ENCODE data around the gene RASA3.
"Not testable (repeated sequence)": the region's sequence is repeated elsewhere in the genome, so short reads cannot be mapped to it uniquely, and the experiment has no call there.

RASA3 gene

GRCh38 chr13:114112231-114112825 lies 20.1 kb downstream of the RASA3 start:
- peak; percentile 39 for DNase-seq (ENCODE audit: low read depth, low spot score)
- in situ Hi-C loops (cut with HindIII; ENCODE audit: low sequenced_read_pairs): no loop called here

GRCh38 chr13:114111577-114111976 lies 20.8 kb downstream of the RASA3 start:
- TF ChIP-seq CTCF (IDR thresholded peaks at IDR 0.05; ENCODE audit: low read depth, low read length): no peak
- no peak overlapping the region for H3K4me3 ChIP-seq (ENCODE audit: low read depth, low read length)
- DNase-seq (ENCODE audit: low read depth, low spot score): peak; percentile 42
- in situ Hi-C loops (cut with HindIII; ENCODE audit: low sequenced_read_pairs): no loop called here

More at GRCh38 chr13:114112231-114112825, 20.1 kb downstream of the RASA3 start:
- no peak overlapping the region for H3K4me3 ChIP-seq (ENCODE audit: low read depth, low read length)
- TF ChIP-seq CTCF (IDR thresholded peaks at IDR 0.05; ENCODE audit: low read depth, low read length): no peak

GRCh38 chr13:114110830-114111189 lies 21.6 kb downstream of the RASA3 start:
- H3K4me3 ChIP-seq (ENCODE audit: low read depth, low read length); DNase-seq (ENCODE audit: low read depth, low spot score); in situ Hi-C loops (cut with HindIII; ENCODE audit: low sequenced_read_pairs): not testable (repeated sequence)

GRCh38 chr13:114110091-114110829 lies 22.2 kb downstream of the RASA3 start:
- no peak overlapping the region for H3K4me3 ChIP-seq (ENCODE audit: low read depth, low read length)
- DNase-seq (ENCODE audit: low read depth, low spot score): peak; percentile 43
- peak; percentile 11 for TF ChIP-seq CTCF (IDR thresholded peaks at IDR 0.05; ENCODE audit: low read depth, low read length)
- in situ Hi-C loops (cut with HindIII; ENCODE audit: low sequenced_read_pairs): no loop called here

GRCh38 chr13:114109641-114110041 lies 22.8 kb downstream of the RASA3 start:
- in situ Hi-C loops (cut with HindIII; ENCODE audit: low sequenced_read_pairs): no loop called here
- no peak overlapping the region for H3K4me3 ChIP-seq (ENCODE audit: low read depth, low read length)
- DNase-seq (ENCODE audit: low read depth, low spot score): no peak
- no peak for TF ChIP-seq CTCF (IDR thresholded peaks at IDR 0.05; ENCODE audit: low read depth, low read length)

- no peak for DNase-seq (ENCODE audit: low read depth, low spot score)
- TF ChIP-seq CTCF (IDR thresholded peaks at IDR 0.05; ENCODE audit: low read depth, low read length): no peak
- H3K4me3 ChIP-seq (ENCODE audit: low read depth, low read length): no peak overlapping the region
- in situ Hi-C loops (cut with HindIII; ENCODE audit: low sequenced_read_pairs): no loop called here
Measured at GRCh38 chr13:114108894-114109293, 23.5 kb downstream of the RASA3 start.

- in situ Hi-C loops (cut with HindIII; ENCODE audit: low sequenced_read_pairs): no loop called here
- DNase-seq (ENCODE audit: low read depth, low spot score): no peak
- no peak for TF ChIP-seq CTCF (IDR thresholded peaks at IDR 0.05; ENCODE audit: low read depth, low read length)
- H3K4me3 ChIP-seq (ENCODE audit: low read depth, low read length): no peak overlapping the region
Measured at GRCh38 chr13:114108141-114108761, 24.2 kb downstream of the RASA3 start.

Data from astrocyte of the spinal cord (primary cell).